OCI-LY1 (cell line): ENCODE measurements around the gene MUTYH.

ENCODE experiments used
- H2AFZ ChIP-seq: fragments of 200-600 bp; sonication (generic), shearing (Covaris generic); 2 replicates; pipeline ENCODE4 v1.6.0; 2014; ENCODE audit warnings: antibody characterized with exemption, mild to moderate bottlenecking, low read length
- H3F3A ChIP-seq: fragments of 200-600 bp; sonication (generic), shearing (Covaris generic); 2 replicates; pipeline ENCODE4 v1.6.0; 2014; ENCODE audit warnings: mild to moderate bottlenecking, antibody characterized with exemption, low read length, moderate library complexity; ENCODE audit not compliant: insufficient read depth
- H3K27ac ChIP-seq: fragments of 200-600 bp; sonication (generic); 2 replicates; pipeline ENCODE4 v1.5.1; 2014; ENCODE audit warnings: low read length, mixed run types, mild to moderate bottlenecking, low read depth; ENCODE audit not compliant: poor library complexity, severe bottlenecking
- H3K27me3 ChIP-seq: fragments of 200-600 bp; sonication (generic); 2 replicates; pipeline ENCODE4 v1.6.0; 2014; ENCODE audit warnings: antibody characterized with exemption, mild to moderate bottlenecking, low read length, moderate library complexity; ENCODE audit not compliant: insufficient read depth
- H3K36me3 ChIP-seq: fragments of 200-600 bp; sonication (generic); 2 replicates; pipeline ENCODE4 v1.6.1; 2014; ENCODE audit warnings: mild to moderate bottlenecking, antibody characterized with exemption, low read length, moderate library complexity, mixed read lengths; ENCODE audit not compliant: insufficient read depth
- H3K4me1 ChIP-seq: fragments of 200-600 bp; sonication (generic); 2 replicates; pipeline ENCODE4 v1.5.1; 2014; ENCODE audit warnings: mild to moderate bottlenecking, low read length, moderate library complexity; ENCODE audit not compliant: insufficient read depth, severe bottlenecking
- H3K4me2 ChIP-seq: fragments of 200-600 bp; sonication (generic), shearing (Covaris generic); 2 replicates; pipeline ENCODE4 v1.6.1; 2014; ENCODE audit warnings: low read length
- H3K4me3 ChIP-seq: fragments of 200-600 bp; sonication (generic); 2 replicates; pipeline ENCODE4 v1.5.1; 2014; ENCODE audit warnings: low read length, low read depth, mild to moderate bottlenecking, mixed read lengths; ENCODE audit not compliant: poor library complexity, severe bottlenecking
- H3K79me2 ChIP-seq: fragments of 200-600 bp; shearing (Covaris generic); 2 replicates; pipeline ENCODE4 v1.6.1; 2016; ENCODE audit warnings: mixed run types, low read length, mixed read lengths; ENCODE audit not compliant: insufficient read depth
- H3K9ac ChIP-seq: fragments of 200-600 bp; sonication (generic), shearing (Covaris generic); 2 replicates; pipeline ENCODE4 v1.6.1; 2014; ENCODE audit warnings: mild to moderate bottlenecking, low read length, mixed read lengths
- H3K9me2 ChIP-seq: fragments of 200-600 bp; sonication (generic), shearing (Covaris generic); 2 replicates; pipeline ENCODE4 v1.6.1; 2014; ENCODE audit warnings: low read depth, mild to moderate bottlenecking, low read length, mixed read lengths
- H3K9me3 ChIP-seq: fragments of 200-600 bp; shearing (Covaris generic); 2 replicates; pipeline ENCODE4 v1.6.1; 2014; ENCODE audit warnings: low read length, mixed read lengths
- H4K20me1 ChIP-seq: fragments of 200-600 bp; sonication (generic), shearing (Covaris generic); 2 replicates; pipeline ENCODE4 v1.6.0; 2016; ENCODE audit warnings: mild to moderate bottlenecking, low read length; ENCODE audit not compliant: insufficient read depth
- EZH2 ChIP-seq: fragments of 200-600 bp; sonication (generic), shearing (Covaris generic); IDR thresholded peaks from 2 replicates; pipeline ENCODE4 v1.8.0; 2017; ENCODE audit warnings: borderline replicate concordance, mixed run types, mild to moderate bottlenecking, antibody characterized with exemption, low read length, moderate library complexity, mixed read lengths
- TF ChIP-seq, protein P1 (sequence below): fragments of 200-600 bp; sonication (generic), shearing (Covaris generic); IDR thresholded peaks from 2 replicates; pipeline ENCODE4 v1.5.1; 2017; ENCODE audit warnings: mild to moderate bottlenecking, antibody characterized with exemption, low read length, moderate library complexity, mixed read lengths

The MUTYH gene

DNA sequence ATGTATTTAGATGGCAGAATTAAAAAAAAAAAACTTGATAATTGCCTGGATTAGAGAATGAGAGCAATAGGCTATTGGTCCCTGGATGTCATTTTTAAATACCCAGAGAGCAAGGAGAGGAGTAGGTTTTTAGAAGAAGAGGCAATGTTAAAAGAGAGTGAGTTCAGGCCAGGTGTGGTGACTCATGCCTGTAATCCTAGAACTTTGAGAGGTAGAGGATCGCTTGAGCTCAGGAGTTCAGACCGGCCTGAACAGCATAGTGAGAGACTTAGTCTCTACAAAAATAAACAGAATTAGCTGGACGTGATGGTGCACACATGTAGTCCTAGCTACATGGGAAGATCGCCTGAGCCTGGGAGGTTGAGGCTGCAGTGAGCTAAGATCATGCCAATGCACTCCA lies 15.9 kb upstream of the MUTYH start:
- H3K9me2 ChIP-seq = no peaks in the 10 kb centered on the region
- no peak overlapping the region for H3K9ac ChIP-seq
- no peaks in the 10 kb centered on the region for H3K79me2 ChIP-seq
- no peak overlapping the region for H2AFZ ChIP-seq
- no peak overlapping the region for H3K27ac ChIP-seq
- H3K9me3 ChIP-seq = no peaks in the 10 kb centered on the region
- no peak for TF ChIP-seq EZH2
- TF ChIP-seq, protein P1, sequence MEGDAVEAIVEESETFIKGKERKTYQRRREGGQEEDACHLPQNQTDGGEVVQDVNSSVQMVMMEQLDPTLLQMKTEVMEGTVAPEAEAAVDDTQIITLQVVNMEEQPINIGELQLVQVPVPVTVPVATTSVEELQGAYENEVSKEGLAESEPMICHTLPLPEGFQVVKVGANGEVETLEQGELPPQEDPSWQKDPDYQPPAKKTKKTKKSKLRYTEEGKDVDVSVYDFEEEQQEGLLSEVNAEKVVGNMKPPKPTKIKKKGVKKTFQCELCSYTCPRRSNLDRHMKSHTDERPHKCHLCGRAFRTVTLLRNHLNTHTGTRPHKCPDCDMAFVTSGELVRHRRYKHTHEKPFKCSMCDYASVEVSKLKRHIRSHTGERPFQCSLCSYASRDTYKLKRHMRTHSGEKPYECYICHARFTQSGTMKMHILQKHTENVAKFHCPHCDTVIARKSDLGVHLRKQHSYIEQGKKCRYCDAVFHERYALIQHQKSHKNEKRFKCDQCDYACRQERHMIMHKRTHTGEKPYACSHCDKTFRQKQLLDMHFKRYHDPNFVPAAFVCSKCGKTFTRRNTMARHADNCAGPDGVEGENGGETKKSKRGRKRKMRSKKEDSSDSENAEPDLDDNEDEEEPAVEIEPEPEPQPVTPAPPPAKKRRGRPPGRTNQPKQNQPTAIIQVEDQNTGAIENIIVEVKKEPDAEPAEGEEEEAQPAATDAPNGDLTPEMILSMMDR = no peak
- no peaks in the 10 kb centered on the region for H4K20me1 ChIP-seq
- H3K27me3 ChIP-seq = no peaks in the 10 kb centered on the region
- peaks cover 19% of the 10 kb centered on the region for H3K4me1 ChIP-seq
- H3K36me3 ChIP-seq = no peaks in the 10 kb centered on the region
- H3K4me2 ChIP-seq = no peak overlapping the region
- no peaks in the 10 kb centered on the region for H3F3A ChIP-seq
- H3K4me3 ChIP-seq = no peak overlapping the region

GRCh38 chr1:45355683-45356082 lies 15.4 kb upstream of the MUTYH start:
- H3K4me3 ChIP-seq = no peak overlapping the region
- TF ChIP-seq EZH2 = no peak
- TF ChIP-seq, protein P1 = no peak
- no peak overlapping the region for H2AFZ ChIP-seq
- no peaks in the 10 kb centered on the region for H3K36me3 ChIP-seq
- no peaks in the 10 kb centered on the region for H4K20me1 ChIP-seq
- no peak overlapping the region for H3K4me2 ChIP-seq
- H3K9me2 ChIP-seq = no peaks in the 10 kb centered on the region
- H3K4me1 ChIP-seq = peaks cover 19% of the 10 kb centered on the region
- no peaks in the 10 kb centered on the region for H3K27me3 ChIP-seq
- H3F3A ChIP-seq = no peaks in the 10 kb centered on the region
- no peak overlapping the region for H3K9ac ChIP-seq
- H3K79me2 ChIP-seq = no peaks in the 10 kb centered on the region
- H3K9me3 ChIP-seq = no peaks in the 10 kb centered on the region
- H3K27ac ChIP-seq = no peak overlapping the region

- H3K27me3 ChIP-seq = no peaks in the 10 kb centered on the region
- no peaks in the 10 kb centered on the region for H3F3A ChIP-seq
- H2AFZ ChIP-seq = no peak overlapping the region
- H3K9me3 ChIP-seq = no peaks in the 10 kb centered on the region
- TF ChIP-seq, protein P1 = no peak
- TF ChIP-seq EZH2 = no peak
- H4K20me1 ChIP-seq = no peaks in the 10 kb centered on the region
- H3K79me2 ChIP-seq = no peaks in the 10 kb centered on the region
- no peak overlapping the region for H3K4me3 ChIP-seq
- no peak overlapping the region for H3K9ac ChIP-seq
- no peak overlapping the region for H3K4me2 ChIP-seq
- H3K9me2 ChIP-seq = no peaks in the 10 kb centered on the region
- no peaks in the 10 kb centered on the region for H3K36me3 ChIP-seq
- H3K27ac ChIP-seq = no peak overlapping the region
- H3K4me1 ChIP-seq = peaks cover 14% of the 10 kb centered on the region
Observed at GRCh38 chr1:45354838-45355237, 14.6 kb upstream of the MUTYH start.
